Psoas muscle (tissue), 8 donors: Measurements from ENCODE around the gene ENKUR. TPM values are rescaled to one million over a fixed set of nuclear protein-coding genes. Genes with fewer than 3 reads are reported as not detected.

Experiments
- ATAC-seq, 4 donors: fragments of 200-7000 bp; cut with Tn5 transposase; one replicate each; pipeline ENCODE4 v1.9.1; 2020; ENCODE audit warnings: moderate library complexity in 3 of 4, mild to moderate bottlenecking in 2 of 4
- DNase-seq, 2 donors: peaks; one replicate each; pipeline ENCODE4 v3.0.0-alpha.2; 2020
- H3K27ac ChIP-seq: fragments of 200-600 bp; one replicate; pipeline ENCODE4 v1.8.0; 2022
- H3K27me3 ChIP-seq, 3 donors: fragments of 200-600 bp in 1 of 3; one replicate each; pipeline versions ENCODE4 v1.6.1 to v1.8.0; 2013 to 2022; ENCODE audit warnings: low read length in 2 of 3, mild to moderate bottlenecking in 2 of 3, moderate library complexity in 1 of 3; ENCODE audit not compliant: insufficient read depth in 3 of 3
- H3K36me3 ChIP-seq, 2 donors: fragments of 200-600 bp in 1 of 2; one replicate each; pipeline versions ENCODE4 v1.6.1 to v1.8.0; 2013 to 2022; ENCODE audit warnings: low read depth in 1 of 2, mild to moderate bottlenecking in 1 of 2, moderate library complexity in 1 of 2; ENCODE audit not compliant: insufficient read depth in 1 of 2
- H3K4me1 ChIP-seq: fragments of 200-600 bp; one replicate; pipeline ENCODE4 v1.8.0; 2022
- H3K4me3 ChIP-seq: fragments of 200-600 bp; one replicate; pipeline ENCODE4 v1.8.0; 2022; ENCODE audit warnings: mild to moderate bottlenecking
- H3K9me3 ChIP-seq: fragments of 200-600 bp; one replicate; pipeline ENCODE4 v1.8.0; 2022
- CTCF ChIP-seq: fragments of 200-600 bp; IDR thresholded peaks from one replicate; pipeline ENCODE4 v1.8.0; 2022; ENCODE audit warnings: antibody characterized with exemption
- WGBS, 3 donors: extraction: QIAGEN DNeasy Blood & Tissue Kit; methylation state at CpG; one replicate each; pipeline versions ENCODE4 v1.1.6 to v1.1.7; 2013; 5-methylcytosine and 5-hydroxymethylcytosine counted together
- intact Hi-C, 2 donors: fragments of 100-400 bp; cut with DNase I; formaldehyde crosslinking; loops; one replicate each; pipeline versions ENCODE4 v1.11.0 to v1.14.2; 2022
- polyA plus RNA-seq, 3 donors: library from polyadenylated mRNA; stranded (reverse); fragments of 200-250 nt; gene quantifications; one replicate each; pipeline ENCODE4 v1.2.3, GENCODE V29; 2013
- total RNA-seq, 4 donors: library from RNA; stranded (reverse); fragmentation: NEBNext Ultra II Directional in 2 of 4; extraction: Animal tissue kit (Norgen Biotek cat#: 25700) in 2 of 4; gene quantifications; one replicate each; pipeline versions ENCODE4 v1.2.1 to v1.2.4, GENCODE V29; 2021 to 2023
- donor health status: healthy with polysubstance abuse.
- donor health status: DM: no; HTN: no; CAD: no; lungs with moderate emphysema.
- donor health status: Bipolar disorder and iron deficiency.
- donor health status: healthy.
- donor health status: DM: yes; HTN: yes; CAD: no.
- donor health status: DM: no; HTN: no; CAD: no.
- donor health status: DM: no; HTN: no; CAD: no.
- donor health status: DM: yes; HTN: yes; CAD: no.

Gene ENKUR
- total and polyA plus RNA-seq, 7 donors = 0.03 to 0.05 TPM; not detected in 5

GRCh38 chr10:24947304-24948097, 68.5 kb downstream of the ENKUR start:
- ATAC-seq (no peak), DNase-seq (no peak)
- no peaks in the 10 kb centered on the region for H3K9me3 ChIP-seq
- H3K4me1 ChIP-seq = no peaks in the 10 kb centered on the region
- TF ChIP-seq CTCF = no peak
- no peaks in the 10 kb centered on the region for H3K27me3 ChIP-seq
- no peaks in the 10 kb centered on the region for H3K36me3 ChIP-seq
- intact Hi-C loops = no loop called here
- H3K27ac ChIP-seq = peak overlapping the region; percentile 33
- H3K4me3 ChIP-seq = no peak overlapping the region
- 56 to 62% (median 57%) methylated on average over 4 of the region's 4 CpGs for WGBS, 3 donors

- DNase-seq (peak in 1 of 2 donors; percentile 24), ATAC-seq (peak; percentile 71 to 88 (median 82))
- Histone ChIP-seq H3K9me3 (no peaks in the 10 kb centered on the region), H3K27ac (no peak overlapping the region), H3K36me3 (no peaks in the 10 kb centered on the region), H3K4me1 (no peaks in the 10 kb centered on the region), H3K27me3 (no peaks in the 10 kb centered on the region), H3K4me3 (no peak overlapping the region)
- intact Hi-C loops = no loop called here
- no peak for TF ChIP-seq CTCF
- WGBS, 3 donors = 81 to 84% (median 82%) methylated on average over 11 of the region's 11 CpGs
Observed at GRCh38 chr10:24944512-24945255, 71.3 kb downstream of the ENKUR start.

- no peak for TF ChIP-seq CTCF
- 81 to 93% (median 83%) methylated on average over 2 of the region's 2 CpGs for WGBS, 3 donors
- intact Hi-C loops = no loop called here
Observed at GRCh38 chr10:24938525-24938924, 77.4 kb downstream of the ENKUR start.

GRCh38 chr10:24938076-24938475, 77.9 kb downstream of the ENKUR start:
- H3K4me3 ChIP-seq = no peak overlapping the region
- WGBS, 3 donors = 90 to 97% (median 93%) methylated on average over 5 of the region's 5 CpGs
- no peaks in the 10 kb centered on the region for H3K27me3 ChIP-seq
- DNase-seq = no peak
- H3K4me1 ChIP-seq = no peaks in the 10 kb centered on the region
- H3K36me3 ChIP-seq = no peaks in the 10 kb centered on the region
- intact Hi-C loops = no loop called here
- no peak for TF ChIP-seq CTCF
- H3K27ac ChIP-seq = no peak overlapping the region
- H3K9me3 ChIP-seq = no peaks in the 10 kb centered on the region
- no peak for ATAC-seq

More at GRCh38 chr10:24938525-24938924, 77.4 kb downstream of the ENKUR start:
- Histone ChIP-seq H3K27me3 (no peaks in the 10 kb centered on the region), H3K36me3 (no peaks in the 10 kb centered on the region), H3K9me3 (no peaks in the 10 kb centered on the region), H3K4me3 (no peak overlapping the region), H3K4me1 (no peaks in the 10 kb centered on the region), H3K27ac (no peak overlapping the region)
- DNase-seq = no peak
- ATAC-seq = no peak
